GM23338 (cell line): ENCODE data around the gene DOK1. TPM values are rescaled to one million over a fixed set of nuclear protein-coding genes. Genes with fewer than 3 reads are reported as not detected.

Experiments used
- ATAC-seq: fragments of 200-7000 bp; cut with Tn5 transposase; 3 replicates; pipeline ENCODE4 v1.9.1; 2020
- DNase-seq: peaks from one replicate; pipeline ENCODE4 v3.0.0-alpha.2; 2015; ENCODE audit warnings: low spot score
- H2AFZ ChIP-seq: fragments of 200-600 bp; sonication (generic); 2 replicates; pipeline ENCODE4 v1.8.0; 2016; ENCODE audit warnings: antibody characterized with exemption, mild to moderate bottlenecking, moderate library complexity
- H3F3A ChIP-seq: fragments of 200-600 bp; sonication (generic); replicated peaks from 2 replicates; pipeline ENCODE4 v1.8.0; 2017; ENCODE audit warnings: antibody characterized with exemption, mixed run types, low read depth
- H3K27ac ChIP-seq: fragments of 200-600 bp; sonication (generic); 2 replicates; pipeline ENCODE4 v1.6.1; 2016; ENCODE audit warnings: low read depth
- H3K27me3 ChIP-seq: fragments of 200-600 bp; sonication (generic); 2 replicates; pipeline ENCODE4 v1.8.0; 2016; ENCODE audit warnings: mild to moderate bottlenecking, mixed run types, moderate library complexity; ENCODE audit not compliant: insufficient read depth
- H3K36me3 ChIP-seq: fragments of 200-600 bp; sonication (generic); 2 replicates; pipeline ENCODE4 v1.8.0; 2016; ENCODE audit warnings: mild to moderate bottlenecking; ENCODE audit not compliant: insufficient read depth
- H3K4me1 ChIP-seq: fragments of 200-600 bp; sonication (generic); 2 replicates; pipeline ENCODE4 v1.8.0; 2016; ENCODE audit warnings: mild to moderate bottlenecking, moderate library complexity; ENCODE audit not compliant: insufficient read depth
- H3K4me2 ChIP-seq: fragments of 200-600 bp; sonication (generic); 2 replicates; pipeline ENCODE4 v1.7.1; 2017; ENCODE audit warnings: mixed run types
- H3K4me3 ChIP-seq: fragments of 200-600 bp; sonication (generic); 2 replicates; pipeline ENCODE4 v1.6.1; 2016; ENCODE audit warnings: mixed run types
- H3K79me2 ChIP-seq: fragments of 200-600 bp; sonication (generic); replicated peaks from 2 replicates; pipeline ENCODE4 v1.8.0; 2017; ENCODE audit warnings: mild to moderate bottlenecking; ENCODE audit not compliant: insufficient read depth
- H3K9me2 ChIP-seq: fragments of 200-600 bp; sonication (generic); 2 replicates; pipeline ENCODE4 v1.8.0; 2017; ENCODE audit not compliant: insufficient read depth
- H4K20me1 ChIP-seq: fragments of 200-600 bp; sonication (generic); replicated peaks from 2 replicates; pipeline ENCODE4 v1.8.0; 2017; ENCODE audit warnings: mild to moderate bottlenecking; ENCODE audit not compliant: insufficient read depth
- H3K27ac Mint-ChIP-seq: 2 replicates; pipeline ENCODE4 v1.8.0; 2020; ENCODE audit warnings: inconsistent platforms, mild to moderate bottlenecking, moderate library complexity, mixed read lengths
- H3K27me3 Mint-ChIP-seq: 3 replicates; pipeline ENCODE4 v1.8.0; 2022; ENCODE audit warnings: low read depth, mild to moderate bottlenecking, moderate library complexity, mixed read lengths, inconsistent platforms; ENCODE audit not compliant: insufficient read depth, poor library complexity
- H3K36me3 Mint-ChIP-seq: 3 replicates; pipeline ENCODE4 v1.8.0; 2021; ENCODE audit warnings: low read depth, mild to moderate bottlenecking, inconsistent platforms, moderate library complexity, mixed read lengths
- H3K4me1 Mint-ChIP-seq: 3 replicates; pipeline ENCODE4 v1.8.0; 2020; ENCODE audit warnings: mild to moderate bottlenecking, inconsistent platforms, mixed read lengths
- H3K4me3 Mint-ChIP-seq: 3 replicates; pipeline ENCODE4 v1.8.0; 2021; ENCODE audit warnings: moderate library complexity, mild to moderate bottlenecking, inconsistent platforms, mixed read lengths
- H3K9me3 Mint-ChIP-seq: 3 replicates; pipeline ENCODE4 v1.8.0; 2020; ENCODE audit warnings: moderate library complexity, mild to moderate bottlenecking, inconsistent platforms, mixed read lengths
- EZH2 ChIP-seq: fragments of 200-600 bp; sonication (generic); IDR thresholded peaks from one replicate; pipeline ENCODE4 v1.8.0; 2017; ENCODE audit warnings: antibody characterized with exemption, mild to moderate bottlenecking, low read depth; ENCODE audit not compliant: unreplicated experiment
- EZH2phosphoT487 ChIP-seq: fragments of 200-600 bp; sonication (generic); IDR thresholded peaks from one replicate; pipeline ENCODE4 v1.8.1; 2018; ENCODE audit warnings: antibody characterized with exemption; ENCODE audit not compliant: unreplicated experiment
- NANOG ChIP-seq: IDR thresholded peaks from 2 replicates; pipeline ENCODE4 v1.6.1; 2016; ENCODE audit warnings: antibody characterized with exemption, borderline replicate concordance
- POLR2AphosphoS5 ChIP-seq: IDR thresholded peaks from 2 replicates; pipeline ENCODE4 v1.6.1; 2016; ENCODE audit warnings: antibody characterized with exemption, low read depth
- STAT1 ChIP-seq: IDR thresholded peaks from one replicate; pipeline ENCODE4 v1.6.1; 2016; ENCODE audit warnings: antibody characterized with exemption; ENCODE audit not compliant: unreplicated experiment
- ZNF114 ChIP-seq: fragments of 250-450 bp; sonication (Bioruptor Pico); IDR thresholded peaks from 2 replicates; pipeline ENCODE4 v1.5.0; 2020; ENCODE audit warnings: mild to moderate bottlenecking, moderate library complexity
- ZNF331 ChIP-seq: fragments of 250-450 bp; sonication (Bioruptor Pico); IDR thresholded peaks from 2 replicates; pipeline ENCODE4 v1.5.0; 2020; ENCODE audit warnings: low read depth, mild to moderate bottlenecking, moderate library complexity
- polyA plus RNA-seq: library from polyadenylated mRNA; unstranded; fragments of >200 nt; fragmentation: Nextera tagmentation; extraction: Ambion mirVana; gene quantifications from 2 replicates; pipeline ENCODE4 v1.2.1, GENCODE V29; 2016
- total RNA-seq: library from RNA; depleted of rRNA; stranded (reverse); fragments of >200 nt; shearing (Covaris generic); gene quantifications from 2 replicates; pipeline ENCODE4 v1.2.3, GENCODE V29; 2014
- TF ChIP-seq, protein P1 (sequence below): IDR thresholded peaks from one replicate; pipeline ENCODE4 v1.6.1; 2018; ENCODE audit warnings: antibody characterized with exemption; ENCODE audit not compliant: unreplicated experiment
- TF ChIP-seq, protein P2 (sequence below), 2 experiments: fragments of 200-600 bp in 1 of 2; sonication (generic) in 1 of 2; conservative IDR thresholded peaks; 2 replicates each; pipeline versions ENCODE4 v1.5.1 to v1.6.1; 2016 to 2017; ENCODE audit warnings: antibody characterized with exemption in 2 of 2, low read depth in 2 of 2, mild to moderate bottlenecking in 2 of 2, moderate library complexity in 1 of 2
- TF ChIP-seq, protein P3 (sequence below): fragments of 250-450 bp; sonication (Bioruptor Pico); IDR thresholded peaks from 2 replicates; pipeline ENCODE4 v1.5.0; 2020; ENCODE audit warnings: mild to moderate bottlenecking, moderate library complexity

DOK1 gene
- total and polyA plus RNA-seq, 2 experiments from 2014 or later = 3.9 to 15.5 TPM

DNA sequence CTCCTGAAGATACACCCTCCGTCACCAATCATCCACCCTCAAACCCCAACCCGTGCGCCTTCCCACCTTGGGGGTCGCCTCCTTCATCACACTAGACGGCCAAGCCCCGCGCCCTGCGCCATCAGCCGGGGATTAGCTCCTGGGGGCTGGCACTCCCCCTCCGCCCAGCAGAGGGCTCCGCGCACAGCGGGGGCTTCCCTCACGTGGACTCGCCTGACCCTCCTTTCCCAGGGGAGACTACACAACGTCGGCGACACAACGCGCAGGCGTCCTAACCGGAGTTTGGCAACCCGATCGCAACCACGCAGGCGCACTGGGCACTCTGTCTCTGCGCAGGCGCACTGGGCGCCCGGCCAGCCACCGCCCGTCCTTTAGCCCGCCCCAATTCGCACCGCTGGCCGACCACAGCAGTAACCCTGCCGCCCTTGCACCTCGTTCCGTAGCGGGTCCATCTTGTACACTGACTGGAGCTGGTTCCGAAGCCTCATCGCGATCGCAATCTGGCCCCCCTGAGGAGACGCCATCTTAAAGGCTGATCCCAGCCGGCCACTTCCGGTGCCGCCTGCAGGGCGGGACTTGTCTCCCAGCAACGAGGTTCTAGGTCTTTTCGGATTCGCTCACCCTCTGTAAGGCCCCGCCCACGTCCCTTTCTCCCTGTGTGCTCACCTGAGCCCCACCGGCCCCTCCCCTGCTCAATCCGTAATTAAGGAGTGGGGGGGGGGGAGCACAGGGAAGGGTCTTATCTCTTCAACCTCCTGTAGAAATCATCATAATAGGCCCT is 47.2 kb upstream of the DOK1 start, which contains the start of gene PCGF1 (continued):
- TF ChIP-seq EZH2 = no peak
- peak; percentile 48 for TF ChIP-seq POLR2AphosphoS5
- no peak for TF ChIP-seq NANOG
- TF ChIP-seq, protein P1, sequence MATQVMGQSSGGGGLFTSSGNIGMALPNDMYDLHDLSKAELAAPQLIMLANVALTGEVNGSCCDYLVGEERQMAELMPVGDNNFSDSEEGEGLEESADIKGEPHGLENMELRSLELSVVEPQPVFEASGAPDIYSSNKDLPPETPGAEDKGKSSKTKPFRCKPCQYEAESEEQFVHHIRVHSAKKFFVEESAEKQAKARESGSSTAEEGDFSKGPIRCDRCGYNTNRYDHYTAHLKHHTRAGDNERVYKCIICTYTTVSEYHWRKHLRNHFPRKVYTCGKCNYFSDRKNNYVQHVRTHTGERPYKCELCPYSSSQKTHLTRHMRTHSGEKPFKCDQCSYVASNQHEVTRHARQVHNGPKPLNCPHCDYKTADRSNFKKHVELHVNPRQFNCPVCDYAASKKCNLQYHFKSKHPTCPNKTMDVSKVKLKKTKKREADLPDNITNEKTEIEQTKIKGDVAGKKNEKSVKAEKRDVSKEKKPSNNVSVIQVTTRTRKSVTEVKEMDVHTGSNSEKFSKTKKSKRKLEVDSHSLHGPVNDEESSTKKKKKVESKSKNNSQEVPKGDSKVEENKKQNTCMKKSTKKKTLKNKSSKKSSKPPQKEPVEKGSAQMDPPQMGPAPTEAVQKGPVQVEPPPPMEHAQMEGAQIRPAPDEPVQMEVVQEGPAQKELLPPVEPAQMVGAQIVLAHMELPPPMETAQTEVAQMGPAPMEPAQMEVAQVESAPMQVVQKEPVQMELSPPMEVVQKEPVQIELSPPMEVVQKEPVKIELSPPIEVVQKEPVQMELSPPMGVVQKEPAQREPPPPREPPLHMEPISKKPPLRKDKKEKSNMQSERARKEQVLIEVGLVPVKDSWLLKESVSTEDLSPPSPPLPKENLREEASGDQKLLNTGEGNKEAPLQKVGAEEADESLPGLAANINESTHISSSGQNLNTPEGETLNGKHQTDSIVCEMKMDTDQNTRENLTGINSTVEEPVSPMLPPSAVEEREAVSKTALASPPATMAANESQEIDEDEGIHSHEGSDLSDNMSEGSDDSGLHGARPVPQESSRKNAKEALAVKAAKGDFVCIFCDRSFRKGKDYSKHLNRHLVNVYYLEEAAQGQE = no peak
- TF ChIP-seq, protein P2, sequence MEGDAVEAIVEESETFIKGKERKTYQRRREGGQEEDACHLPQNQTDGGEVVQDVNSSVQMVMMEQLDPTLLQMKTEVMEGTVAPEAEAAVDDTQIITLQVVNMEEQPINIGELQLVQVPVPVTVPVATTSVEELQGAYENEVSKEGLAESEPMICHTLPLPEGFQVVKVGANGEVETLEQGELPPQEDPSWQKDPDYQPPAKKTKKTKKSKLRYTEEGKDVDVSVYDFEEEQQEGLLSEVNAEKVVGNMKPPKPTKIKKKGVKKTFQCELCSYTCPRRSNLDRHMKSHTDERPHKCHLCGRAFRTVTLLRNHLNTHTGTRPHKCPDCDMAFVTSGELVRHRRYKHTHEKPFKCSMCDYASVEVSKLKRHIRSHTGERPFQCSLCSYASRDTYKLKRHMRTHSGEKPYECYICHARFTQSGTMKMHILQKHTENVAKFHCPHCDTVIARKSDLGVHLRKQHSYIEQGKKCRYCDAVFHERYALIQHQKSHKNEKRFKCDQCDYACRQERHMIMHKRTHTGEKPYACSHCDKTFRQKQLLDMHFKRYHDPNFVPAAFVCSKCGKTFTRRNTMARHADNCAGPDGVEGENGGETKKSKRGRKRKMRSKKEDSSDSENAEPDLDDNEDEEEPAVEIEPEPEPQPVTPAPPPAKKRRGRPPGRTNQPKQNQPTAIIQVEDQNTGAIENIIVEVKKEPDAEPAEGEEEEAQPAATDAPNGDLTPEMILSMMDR (conservative IDR thresholded peaks at IDR 0.05; ENCODE audit: low read depth in 2 of 2) = peak; percentile 37 to 77
- TF ChIP-seq STAT1 = no peak
- no peak for TF ChIP-seq ZNF331 (CRISPR knock-in tag)
- no peak for TF ChIP-seq ZNF114 (CRISPR knock-in tag)
- TF ChIP-seq EZH2phosphoT487 = no peak

GRCh38 chr2:74507926-74508520 is 46.5 kb upstream of the DOK1 start:
- ATAC-seq (peak; percentile 54), DNase-seq (peak; percentile 69)
- peaks cover 92% of the 10 kb centered on the region for H3K27me3 ChIP-seq
- no peaks in the 10 kb centered on the region for H3K9me2 ChIP-seq
- peak overlapping the region; percentile 86 for H3K4me2 ChIP-seq
- peaks cover 7% of the 10 kb centered on the region; the same call in 1 of the 2 replicates for H3K36me3 ChIP-seq
- peaks cover 28% of the 10 kb centered on the region for H3K36me3 Mint-ChIP-seq
- H4K20me1 ChIP-seq = peaks cover 3% of the 10 kb centered on the region
- peaks cover 30% of the 10 kb centered on the region for H3K4me1 Mint-ChIP-seq
- H3K27ac Mint-ChIP-seq = peak overlapping the region; percentile 99
- H3F3A ChIP-seq = peaks cover 9% of the 10 kb centered on the region
- H3K9me3 Mint-ChIP-seq = peaks cover 10% of the 10 kb centered on the region
- peak overlapping the region; percentile 78 for H3K27ac ChIP-seq
- H3K79me2 ChIP-seq = peaks cover 8% of the 10 kb centered on the region
- H2AFZ ChIP-seq = peak overlapping the region; percentile 83
- peak overlapping the region; percentile 98 for H3K4me3 Mint-ChIP-seq
- H3K4me1 ChIP-seq = peaks cover 20% of the 10 kb centered on the region
- peaks cover 96% of the 10 kb centered on the region for H3K27me3 Mint-ChIP-seq
- H3K4me3 ChIP-seq = peak overlapping the region; percentile 79
- TF ChIP-seq NANOG = no peak
- TF ChIP-seq, protein P3, sequence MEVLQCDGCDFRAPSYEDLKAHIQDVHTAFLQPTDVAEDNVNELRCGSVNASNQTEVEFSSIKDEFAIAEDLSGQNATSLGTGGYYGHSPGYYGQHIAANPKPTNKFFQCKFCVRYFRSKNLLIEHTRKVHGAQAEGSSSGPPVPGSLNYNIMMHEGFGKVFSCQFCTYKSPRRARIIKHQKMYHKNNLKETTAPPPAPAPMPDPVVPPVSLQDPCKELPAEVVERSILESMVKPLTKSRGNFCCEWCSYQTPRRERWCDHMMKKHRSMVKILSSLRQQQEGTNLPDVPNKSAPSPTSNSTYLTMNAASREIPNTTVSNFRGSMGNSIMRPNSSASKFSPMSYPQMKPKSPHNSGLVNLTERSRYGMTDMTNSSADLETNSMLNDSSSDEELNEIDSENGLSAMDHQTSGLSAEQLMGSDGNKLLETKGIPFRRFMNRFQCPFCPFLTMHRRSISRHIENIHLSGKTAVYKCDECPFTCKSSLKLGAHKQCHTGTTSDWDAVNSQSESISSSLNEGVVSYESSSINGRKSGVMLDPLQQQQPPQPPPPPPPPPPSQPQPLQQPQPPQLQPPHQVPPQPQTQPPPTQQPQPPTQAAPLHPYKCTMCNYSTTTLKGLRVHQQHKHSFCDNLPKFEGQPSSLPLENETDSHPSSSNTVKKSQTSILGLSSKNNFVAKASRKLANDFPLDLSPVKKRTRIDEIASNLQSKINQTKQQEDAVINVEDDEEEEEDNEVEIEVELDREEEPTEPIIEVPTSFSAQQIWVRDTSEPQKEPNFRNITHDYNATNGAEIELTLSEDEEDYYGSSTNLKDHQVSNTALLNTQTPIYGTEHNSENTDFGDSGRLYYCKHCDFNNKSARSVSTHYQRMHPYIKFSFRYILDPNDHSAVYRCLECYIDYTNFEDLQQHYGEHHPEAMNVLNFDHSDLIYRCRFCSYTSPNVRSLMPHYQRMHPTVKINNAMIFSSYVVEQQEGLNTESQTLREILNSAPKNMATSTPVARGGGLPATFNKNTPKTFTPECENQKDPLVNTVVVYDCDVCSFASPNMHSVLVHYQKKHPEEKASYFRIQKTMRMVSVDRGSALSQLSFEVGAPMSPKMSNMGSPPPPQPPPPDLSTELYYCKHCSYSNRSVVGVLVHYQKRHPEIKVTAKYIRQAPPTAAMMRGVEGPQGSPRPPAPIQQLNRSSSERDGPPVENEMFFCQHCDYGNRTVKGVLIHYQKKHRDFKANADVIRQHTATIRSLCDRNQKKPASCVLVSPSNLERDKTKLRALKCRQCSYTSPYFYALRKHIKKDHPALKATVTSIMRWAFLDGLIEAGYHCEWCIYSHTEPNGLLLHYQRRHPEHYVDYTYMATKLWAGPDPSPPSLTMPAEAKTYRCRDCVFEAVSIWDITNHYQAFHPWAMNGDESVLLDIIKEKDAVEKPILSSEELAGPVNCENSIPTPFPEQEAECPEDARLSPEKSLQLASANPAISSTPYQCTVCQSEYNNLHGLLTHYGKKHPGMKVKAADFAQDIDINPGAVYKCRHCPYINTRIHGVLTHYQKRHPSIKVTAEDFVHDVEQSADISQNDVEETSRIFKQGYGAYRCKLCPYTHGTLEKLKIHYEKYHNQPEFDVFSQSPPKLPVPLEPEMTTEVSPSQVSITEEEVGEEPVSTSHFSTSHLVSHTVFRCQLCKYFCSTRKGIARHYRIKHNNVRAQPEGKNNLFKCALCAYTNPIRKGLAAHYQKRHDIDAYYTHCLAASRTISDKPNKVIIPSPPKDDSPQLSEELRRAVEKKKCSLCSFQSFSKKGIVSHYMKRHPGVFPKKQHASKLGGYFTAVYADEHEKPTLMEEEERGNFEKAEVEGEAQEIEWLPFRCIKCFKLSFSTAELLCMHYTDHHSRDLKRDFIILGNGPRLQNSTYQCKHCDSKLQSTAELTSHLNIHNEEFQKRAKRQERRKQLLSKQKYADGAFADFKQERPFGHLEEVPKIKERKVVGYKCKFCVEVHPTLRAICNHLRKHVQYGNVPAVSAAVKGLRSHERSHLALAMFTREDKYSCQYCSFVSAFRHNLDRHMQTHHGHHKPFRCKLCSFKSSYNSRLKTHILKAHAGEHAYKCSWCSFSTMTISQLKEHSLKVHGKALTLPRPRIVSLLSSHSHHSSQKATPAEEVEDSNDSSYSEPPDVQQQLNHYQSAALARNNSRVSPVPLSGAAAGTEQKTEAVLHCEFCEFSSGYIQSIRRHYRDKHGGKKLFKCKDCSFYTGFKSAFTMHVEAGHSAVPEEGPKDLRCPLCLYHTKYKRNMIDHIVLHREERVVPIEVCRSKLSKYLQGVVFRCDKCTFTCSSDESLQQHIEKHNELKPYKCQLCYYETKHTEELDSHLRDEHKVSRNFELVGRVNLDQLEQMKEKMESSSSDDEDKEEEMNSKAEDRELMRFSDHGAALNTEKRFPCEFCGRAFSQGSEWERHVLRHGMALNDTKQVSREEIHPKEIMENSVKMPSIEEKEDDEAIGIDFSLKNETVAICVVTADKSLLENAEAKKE (CRISPR knock-in tag) = no peak
